Hepatic stellate cell (primary cell): Measurements from ENCODE around the gene RAD21L1.
A peak's percentile ranks its signal among the peaks of the same experiment; 100 is the strongest.

Experiments
- DNase-seq: peaks from one replicate; pipeline ENCODE4 v3.0.0; 2011; ENCODE audit warnings: low spot score

Gene RAD21L1

DNA sequence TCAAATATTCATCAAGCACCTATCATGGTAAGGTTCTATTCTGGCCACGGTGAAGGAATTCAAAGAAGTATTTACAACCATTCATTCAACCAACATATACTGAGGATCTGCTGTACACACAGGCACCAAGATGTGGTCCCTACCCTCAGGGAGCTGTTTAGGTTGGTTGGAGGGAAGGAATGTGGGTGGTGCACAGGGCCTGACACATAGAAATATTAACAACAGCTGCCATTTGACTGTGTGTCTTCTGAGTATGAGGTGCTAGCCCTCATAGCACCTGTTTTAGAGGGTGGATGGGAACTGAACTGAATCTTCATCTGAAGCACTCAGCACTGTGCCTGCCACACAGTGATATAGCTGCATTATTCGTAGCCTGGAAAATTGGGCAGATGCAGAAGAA lies 47.5 kb downstream of the RAD21L1 start:
- DNase-seq: no peak

DNA sequence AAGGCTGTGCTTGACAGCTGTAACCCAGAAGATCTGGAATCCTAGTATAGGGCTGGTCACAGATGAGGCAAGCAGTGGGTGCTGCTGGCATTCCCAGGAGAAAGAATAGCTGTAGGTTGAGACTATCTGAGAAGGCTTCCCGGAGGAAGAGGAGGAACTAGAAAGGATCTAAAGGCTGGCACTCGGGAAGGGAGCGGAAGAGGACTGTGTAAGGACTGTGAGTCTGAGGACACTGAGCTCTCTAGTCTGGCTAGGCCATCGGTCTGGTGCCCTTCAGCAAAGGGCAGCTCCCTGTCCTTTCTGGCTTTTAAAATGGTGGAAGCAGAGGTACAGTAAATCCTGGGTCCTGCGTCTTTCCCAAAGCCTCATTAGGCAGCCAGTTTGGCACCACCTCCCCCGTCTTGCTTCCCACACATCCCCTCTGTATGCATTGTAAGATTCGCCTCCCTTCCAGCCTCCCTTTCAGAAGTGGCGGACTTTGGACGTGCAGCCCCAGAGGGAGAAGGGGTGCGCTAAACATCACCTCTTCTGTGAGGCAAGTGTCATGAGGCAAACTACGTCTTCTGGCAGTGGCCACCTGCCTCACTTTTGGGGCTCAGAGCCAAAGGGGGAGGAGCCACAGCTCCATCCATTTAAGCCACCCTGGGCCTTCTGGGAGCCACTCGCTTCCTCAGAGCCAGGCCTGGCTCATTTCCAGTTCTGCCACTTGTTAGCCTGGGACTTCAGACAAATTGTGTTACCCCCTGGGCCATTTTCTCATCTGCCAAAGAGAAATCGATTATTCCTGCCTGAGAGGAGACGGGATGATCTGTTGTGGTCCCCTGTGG lies 48.9 kb downstream of the RAD21L1 start:
- DNase-seq: no peak

DNA sequence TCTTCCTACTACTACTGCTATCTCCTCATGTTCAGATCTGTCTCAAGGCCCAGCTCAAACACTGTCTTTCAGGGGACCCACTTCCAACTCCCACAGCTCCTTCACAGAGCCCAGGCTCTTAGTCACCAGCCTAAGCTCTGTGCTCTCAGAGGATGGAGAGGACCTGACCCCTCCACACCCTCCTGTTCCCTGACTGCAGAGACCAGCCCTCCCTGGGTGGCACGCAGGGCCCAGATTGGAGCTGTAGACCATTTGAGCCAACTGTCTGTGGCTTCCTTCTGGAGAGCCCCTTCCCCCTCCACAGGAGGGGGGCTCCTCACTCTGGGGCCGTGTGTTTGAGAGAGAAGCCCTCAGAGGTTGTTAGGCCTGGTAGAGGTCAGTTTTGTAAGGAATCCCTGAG lies 50.1 kb downstream of the RAD21L1 start:
- DNase-seq: no peak

DNA sequence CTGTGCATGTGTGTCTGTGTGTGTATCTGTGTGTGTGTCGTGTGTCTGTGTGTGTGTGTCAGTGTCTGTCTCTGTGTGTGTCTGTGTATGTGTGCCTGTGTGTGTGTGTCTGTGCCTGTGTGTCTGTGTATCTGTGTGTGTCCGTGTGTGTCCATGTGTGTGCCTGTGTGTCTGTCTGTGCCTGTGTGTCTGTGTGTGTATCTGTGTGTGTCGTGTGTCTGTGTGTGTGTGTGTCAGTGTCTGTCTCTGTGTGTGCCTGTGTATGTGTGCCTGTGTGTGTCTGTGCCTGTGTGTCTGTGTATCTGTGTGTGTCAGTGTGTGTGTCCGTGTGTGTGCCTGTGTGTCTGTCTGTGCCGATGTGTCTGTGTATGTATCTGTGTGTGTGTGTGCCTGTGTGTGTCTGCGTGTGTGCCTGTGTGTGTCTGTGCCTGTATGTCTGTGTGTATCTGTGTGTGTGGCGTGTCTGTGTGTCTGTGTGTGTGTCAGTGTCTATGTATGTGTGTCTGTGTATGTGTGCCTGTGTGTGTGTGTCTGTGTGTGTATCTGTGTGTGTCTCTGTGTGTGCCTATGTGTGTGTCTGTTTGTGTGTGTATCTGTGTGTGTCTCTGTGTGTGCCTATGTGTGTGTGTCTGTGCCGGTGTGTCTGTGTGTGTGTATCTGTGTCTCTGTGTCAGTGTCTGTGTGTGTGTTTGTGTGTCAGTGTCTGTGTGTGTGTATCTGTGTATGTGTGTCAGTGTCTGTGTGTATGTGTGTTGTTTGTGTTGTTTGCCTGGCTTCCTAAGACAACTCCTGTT lies 51.9 kb downstream of the RAD21L1 start:
- DNase-seq: no peak

DNA sequence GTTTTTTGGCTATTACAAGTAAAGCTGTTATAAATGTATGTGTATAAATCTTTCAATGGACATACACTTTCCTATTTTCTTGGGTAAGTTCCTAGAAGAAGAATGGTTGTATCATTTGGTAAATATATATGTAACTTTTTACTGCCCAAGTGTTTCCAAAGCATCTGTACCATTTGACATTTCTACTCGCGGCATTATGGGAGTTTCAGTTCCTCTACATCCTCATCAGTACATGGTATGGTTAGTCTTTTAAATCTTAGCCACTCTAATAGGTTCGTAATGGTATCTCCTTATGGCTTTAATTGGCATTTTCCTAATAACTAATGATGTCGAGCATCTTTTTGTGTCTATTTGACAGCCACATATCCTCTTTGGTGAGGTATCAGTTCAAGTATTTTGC lies 53.1 kb downstream of the RAD21L1 start:
- no peak for DNase-seq

DNA sequence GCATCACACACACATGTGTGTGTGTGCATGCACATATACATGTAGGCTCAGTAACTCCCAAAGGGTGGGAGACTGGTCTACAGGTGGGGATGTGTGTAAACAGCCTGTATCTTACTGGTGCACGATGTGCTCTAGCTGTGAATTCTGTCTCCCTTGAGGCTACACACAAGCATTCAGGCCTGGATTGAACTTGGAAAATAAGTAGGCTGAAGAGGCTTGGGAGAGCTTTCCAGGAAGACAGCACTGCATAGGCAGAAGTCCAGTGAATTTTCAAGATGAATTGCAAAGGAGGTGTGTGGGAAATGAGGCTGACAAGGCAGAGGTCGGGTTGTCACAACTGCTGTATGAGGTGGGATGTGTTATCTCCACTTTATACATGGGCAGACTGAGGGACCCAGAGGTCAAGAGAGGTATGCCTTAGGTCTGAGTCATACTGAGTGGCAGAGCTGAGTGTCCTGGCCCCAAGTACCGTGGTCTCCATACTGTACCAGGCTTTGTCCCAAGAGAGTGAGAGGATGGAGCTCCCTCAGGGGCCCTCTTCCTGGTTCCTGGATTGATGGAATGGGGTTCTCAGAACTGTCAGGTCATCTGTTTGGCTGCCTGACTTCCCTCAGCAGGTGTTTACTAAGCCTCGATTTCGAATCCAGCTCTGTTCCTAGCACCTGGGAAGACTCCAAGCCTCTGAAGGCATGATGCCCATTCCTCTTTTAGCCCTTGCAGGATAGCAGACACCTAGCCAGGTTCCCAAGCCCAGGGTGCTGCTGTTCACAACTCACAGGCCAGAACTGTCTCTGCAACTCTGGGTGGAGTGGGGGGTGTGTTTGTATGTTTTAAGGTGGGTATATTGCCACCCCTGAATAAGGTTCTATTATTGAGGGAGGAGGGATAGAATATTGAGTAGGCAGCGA lies 54.6 kb downstream of the RAD21L1 start:
- no peak for DNase-seq

DNA sequence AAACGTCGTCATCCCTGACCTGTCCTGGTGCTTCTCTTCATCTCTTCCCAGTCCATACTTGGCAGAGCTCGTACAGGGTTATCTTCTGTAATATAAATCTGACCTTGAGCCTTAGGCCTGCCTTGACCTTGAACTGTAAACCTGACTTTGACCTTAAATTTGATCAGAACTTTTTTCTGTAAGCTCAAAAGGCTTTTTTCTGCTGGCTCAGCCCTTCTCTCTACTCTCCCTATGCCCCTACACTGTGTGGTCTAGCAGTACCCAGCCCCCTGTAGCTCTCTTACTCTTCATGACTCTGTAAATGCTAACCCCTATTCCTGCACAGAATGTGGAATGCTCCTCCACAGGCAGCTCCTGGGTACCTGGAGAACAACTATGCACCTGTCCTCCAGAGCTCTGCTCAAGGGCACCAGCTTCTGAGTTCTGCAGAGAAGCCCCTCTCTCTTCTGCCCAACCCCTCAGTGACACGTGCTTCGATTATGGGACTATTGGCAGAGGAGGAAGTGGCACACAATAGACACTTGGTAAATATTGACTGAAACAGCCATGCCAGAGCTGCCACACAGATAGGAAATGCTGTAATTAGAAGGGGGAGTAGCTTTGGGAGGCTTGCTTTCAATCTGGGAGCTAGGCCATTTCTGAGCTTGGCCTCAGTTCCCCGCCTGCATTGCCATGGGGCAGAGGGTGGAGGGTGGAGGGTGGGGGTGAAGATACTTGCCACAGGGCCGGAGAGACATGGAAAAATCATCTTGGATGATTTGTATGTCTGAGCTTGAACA lies 55.6 kb downstream of the RAD21L1 start:
- no peak for DNase-seq

DNA sequence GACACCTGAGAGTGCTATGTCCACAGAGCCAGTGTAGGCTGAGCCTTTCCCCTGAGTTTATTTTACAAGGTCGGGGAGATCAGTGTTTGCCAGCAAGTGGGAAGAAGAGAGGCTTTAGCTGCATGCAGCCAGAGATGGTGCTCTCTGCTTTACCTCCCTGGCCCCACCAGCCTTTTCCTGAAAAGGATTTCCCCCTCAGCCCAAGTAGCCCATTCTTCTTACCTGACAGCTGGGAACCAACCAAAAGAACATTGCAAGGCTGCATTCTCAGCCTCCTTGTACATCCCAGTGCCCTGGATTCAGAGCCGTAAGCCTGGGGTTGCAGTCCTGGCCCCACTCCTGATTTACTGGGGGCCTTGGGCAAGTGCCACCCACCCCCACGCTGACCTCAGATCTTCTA lies 57.1 kb downstream of the RAD21L1 start:
- no peak for DNase-seq

DNA sequence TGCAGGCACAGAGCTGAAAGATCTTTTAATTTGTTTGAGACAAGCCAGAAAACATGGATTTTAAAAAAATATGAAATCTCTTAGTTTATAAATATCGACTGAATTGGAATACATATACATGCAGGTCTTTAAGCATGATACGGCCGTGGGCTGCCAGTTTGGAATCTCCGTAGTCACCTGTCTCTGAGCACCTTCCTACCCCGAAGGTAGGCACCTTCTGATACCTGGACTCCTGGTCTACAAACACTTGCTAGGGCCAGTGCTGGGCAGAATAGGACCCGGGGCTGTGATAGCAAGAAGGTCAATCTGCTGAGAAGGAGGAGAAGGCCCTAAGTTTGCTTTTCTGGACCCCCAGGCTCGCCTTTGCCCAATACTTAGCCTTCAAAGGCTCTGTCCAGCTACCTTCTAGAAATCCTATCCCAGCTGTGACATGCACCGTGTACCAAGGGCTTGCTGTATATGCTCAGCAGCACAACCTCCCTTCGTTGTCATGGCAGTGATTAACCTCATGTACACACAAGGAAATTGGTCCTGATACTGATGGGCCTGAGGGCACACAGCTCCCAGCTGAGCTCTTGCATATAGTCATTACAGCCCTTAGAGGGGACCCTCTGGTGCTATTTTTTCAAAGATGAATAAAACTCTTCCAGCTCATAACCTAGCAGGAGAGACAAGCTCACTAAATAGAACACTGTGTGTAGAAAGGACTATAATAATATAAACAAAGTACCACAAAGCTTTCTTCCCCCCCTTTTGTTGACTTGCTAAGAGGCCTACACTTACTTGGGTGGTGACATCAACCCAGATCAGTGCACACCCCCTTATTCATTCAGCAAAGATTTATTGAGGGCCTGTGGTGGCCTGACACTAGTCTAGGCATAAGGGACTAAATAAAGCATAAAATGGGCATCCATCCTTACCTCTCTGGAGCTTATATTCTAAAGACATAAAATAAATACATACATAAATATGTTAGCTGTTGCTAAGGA lies 58.0 kb downstream of the RAD21L1 start:
- no peak for DNase-seq

DNA sequence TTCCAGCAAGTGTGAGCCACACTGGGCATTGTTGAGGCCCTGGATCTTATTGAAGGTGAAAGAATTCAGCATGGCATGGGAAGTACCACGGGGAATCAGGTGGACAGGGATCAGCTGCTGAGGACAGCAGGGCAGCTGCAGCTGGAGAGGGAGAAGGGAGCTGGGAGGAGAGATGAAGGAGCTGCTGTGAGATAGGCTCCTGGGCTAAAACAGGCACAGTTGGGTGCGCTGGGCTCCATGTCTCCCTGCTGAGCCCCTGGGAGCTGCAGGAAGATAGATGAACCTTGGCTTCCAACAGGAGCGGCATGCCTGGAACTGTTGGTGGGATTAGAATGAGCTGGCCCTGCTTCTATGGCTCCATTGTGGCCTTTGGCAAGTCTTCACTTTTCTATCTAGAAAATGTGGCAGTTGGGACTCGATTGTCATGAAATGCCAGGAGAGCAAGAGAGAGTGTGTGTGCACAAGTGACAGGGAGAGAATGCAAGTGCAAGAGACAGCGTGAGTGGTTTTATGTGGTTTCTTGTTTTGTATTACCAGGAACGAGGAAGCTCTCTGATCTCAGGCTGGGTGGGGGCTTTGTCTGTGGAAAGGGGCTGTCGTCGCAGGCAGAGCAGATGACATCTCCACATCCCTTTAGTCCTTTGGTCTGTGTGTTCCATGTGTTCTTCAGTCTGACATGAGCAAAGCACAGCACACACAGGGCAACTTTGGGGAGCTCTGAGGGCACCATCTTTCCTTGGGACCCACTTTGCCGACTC lies 60.6 kb downstream of the RAD21L1 start:
- no peak for DNase-seq

DNA sequence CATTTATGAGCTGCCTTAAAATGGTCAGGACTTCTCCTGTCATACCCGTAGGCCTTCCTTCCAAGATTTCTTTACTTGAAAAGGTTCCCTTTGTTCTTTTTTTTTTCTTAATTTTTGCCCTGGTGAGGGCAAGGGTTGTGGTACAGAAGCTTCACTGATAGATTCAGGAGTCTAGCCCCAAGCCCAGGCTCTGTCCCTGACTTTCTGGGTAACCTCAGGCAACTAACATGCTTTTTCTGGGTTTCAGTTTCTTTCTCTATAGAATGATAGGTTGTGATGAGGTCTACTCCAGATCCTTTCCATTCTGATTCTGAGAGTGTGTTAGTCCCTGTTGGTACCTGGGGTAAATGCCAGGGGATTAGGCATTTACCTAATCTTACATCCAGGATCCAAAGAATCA lies 61.5 kb downstream of the RAD21L1 start:
- DNase-seq: no peak

DNA sequence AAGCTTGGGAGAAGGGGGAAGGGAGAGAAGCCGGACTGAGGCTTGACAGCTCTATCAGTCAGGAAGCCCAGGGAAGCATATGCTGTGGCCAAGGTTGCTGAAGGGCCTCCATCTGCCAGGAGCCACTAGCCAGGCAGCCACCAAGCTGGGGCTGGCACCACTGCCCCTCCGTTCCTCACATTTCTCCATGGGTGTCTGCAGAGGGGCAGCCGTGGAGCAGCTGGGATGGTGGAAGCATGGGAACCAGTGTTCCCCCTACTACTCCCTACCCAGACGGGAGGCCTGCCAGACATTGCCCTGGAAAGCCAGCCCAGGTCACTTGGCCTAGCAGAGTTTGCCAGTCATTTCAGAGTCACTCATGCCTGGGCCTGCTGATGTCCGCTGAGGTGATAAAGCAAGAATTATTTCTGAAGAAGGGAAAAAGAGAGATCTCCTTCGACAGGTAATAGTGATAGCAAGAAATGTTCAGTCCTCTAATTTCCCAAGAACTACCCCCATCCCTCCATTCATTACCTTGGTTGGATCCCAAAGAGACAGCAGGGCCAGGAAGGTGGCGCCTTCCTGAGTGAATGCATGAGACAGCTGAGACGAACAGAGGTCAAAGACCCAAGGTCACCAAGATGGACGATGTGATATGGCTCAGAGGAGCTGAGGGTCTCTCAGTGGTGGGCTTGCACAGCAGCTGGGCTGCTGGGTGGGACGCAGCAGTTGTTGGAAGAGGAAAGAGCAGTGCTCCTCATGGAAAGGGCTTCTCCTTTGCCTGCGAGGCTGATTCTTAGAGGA lies 62.1 kb downstream of the RAD21L1 start:
- DNase-seq: no peak

DNA sequence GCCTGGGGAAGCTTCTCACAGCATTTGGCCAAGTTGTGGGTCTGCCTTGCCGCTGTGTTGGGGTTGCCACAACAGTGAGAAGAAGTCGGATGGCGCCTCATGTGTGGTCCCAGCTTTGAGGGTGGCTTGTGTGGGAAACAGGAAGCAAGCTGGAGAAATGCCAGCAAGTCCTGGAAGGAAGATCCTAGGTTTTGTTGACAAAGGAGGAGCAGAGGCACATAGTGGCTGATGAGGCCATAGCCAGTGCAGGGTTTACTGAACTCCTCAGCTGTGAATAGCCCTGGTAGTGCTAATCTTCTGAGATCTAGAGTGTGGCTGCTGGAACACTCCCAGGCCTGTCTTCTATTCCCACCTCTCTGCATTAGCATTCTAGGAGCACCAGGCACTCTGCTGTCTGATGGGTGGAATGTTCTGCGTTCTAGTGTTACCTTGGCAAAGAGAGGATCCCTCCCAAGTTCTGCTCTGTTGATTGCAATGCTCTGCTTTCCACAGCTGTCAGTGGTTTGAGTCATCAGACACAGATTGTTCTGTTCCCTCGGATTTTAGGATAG lies 65.4 kb downstream of the RAD21L1 start:
- DNase-seq: peak; percentile 37

DNA sequence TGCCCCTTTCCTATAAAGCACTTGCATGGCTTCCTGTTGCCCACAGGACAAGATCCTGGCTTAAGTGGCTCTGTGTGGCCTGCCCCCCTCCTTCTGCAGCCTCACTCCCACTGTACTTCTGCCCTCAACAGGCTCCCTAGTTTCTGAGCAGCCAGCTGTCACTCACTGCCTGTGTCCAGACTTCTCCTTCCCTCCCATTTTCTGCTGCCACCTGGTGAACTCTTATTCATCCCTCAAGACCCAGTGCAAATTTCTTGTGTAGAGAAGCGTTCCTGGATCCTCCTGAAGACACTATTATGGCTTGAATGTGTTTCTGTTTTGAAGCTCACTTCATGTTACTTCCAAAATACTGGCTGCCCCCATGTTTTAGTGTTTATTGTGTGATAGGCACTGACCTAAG lies 66.8 kb downstream of the RAD21L1 start:
- DNase-seq: no peak

DNA sequence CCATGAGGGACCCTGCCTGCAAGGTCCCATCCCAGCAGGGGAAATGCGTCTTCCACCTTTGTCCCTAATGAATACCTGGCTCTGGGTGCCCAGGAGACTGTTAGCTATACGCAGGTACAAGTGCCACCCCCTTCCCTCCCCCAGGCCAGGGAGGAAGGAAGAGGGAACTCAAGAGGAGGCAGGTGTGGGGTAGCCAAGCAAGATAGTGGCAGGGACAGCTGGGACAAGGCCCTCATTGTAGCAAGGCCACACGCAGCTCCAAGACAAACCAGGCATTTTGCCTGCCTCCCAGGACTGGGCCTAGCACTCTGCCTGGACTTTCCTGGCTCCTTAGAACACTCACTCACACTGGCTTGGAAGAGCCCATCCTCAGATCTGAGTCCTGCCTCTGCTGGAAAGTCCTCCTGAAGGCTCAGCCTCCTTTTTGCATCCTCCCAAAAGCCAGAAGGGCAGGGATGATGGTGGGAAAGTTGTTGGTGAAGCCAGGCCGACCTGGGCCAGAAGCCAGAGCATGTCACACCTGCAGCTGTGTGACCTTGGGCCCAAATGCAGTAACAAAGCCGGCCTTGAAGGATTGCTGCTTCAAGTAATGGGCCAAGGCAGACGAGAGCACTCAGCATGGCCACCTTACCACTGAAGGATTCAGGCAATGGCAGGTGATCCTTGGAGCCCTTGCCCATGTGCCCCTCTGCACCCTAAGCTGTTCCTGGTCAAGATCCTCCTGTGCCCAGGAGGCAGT lies 68.0 kb downstream of the RAD21L1 start:
- DNase-seq: no peak

DNA sequence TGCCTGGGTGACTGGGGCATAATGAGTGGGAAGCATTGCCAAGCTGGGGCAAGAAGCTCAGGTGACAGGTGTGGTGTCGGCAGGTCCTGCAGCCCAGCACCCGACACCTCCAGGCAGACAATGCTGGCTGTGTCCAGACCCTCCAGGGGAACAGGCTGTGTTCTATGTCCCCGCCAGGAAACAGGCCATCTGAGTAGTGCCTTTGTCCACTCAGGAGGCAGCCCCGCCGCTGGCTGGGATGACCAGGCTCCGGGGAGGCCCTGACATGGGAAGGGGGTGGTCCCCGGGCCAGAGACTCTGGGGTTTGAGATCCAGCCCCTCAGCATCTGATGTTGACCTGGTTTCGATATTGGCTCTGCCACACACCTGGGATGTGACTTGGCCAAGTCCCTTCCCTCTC lies 68.7 kb downstream of the RAD21L1 start:
- no peak for DNase-seq

DNA sequence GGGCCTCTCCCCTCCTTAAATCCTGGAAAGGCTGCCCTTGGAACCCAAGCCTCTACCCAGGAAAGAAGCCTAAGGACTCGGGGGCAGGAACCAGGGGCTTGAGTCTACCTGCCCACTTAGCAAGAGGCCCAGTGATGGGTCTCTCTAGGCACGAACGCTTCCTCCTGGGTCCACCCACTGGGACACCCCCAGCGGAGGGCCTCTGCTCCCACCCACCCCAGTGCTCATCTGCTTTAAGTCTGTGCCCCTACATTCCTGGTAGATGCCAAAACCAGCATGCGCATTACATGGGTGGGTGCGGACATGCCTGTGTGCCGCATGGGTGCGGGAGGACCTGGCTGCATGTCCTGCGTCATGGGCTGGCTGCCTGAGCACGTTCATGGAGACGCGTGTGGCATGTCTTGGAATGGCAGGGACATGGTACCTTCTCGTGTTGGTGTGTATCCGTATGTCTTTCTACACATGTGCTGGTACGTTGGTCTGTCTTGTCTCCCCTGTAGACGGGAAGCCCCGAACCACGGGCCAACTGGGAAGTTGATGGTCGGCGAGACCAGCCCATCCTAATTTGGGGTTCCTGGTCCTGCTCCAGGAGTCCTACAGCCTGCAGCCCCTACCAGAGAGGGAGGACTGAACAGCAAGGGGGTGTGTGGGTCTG lies 69.6 kb downstream of the RAD21L1 start:
- no peak for DNase-seq
